Mesendoderm (in vitro differentiated cells): Measurements from ENCODE around the gene TBC1D1.

Source experiments
- DNase-seq: peaks from one replicate; pipeline ENCODE4 v3.0.0; 2013
- H2AK5ac ChIP-seq: 2 replicates; pipeline ENCODE4 v1.6.1; 2013; ENCODE audit warnings: low read length, inconsistent platforms
- H2BK120ac ChIP-seq: 2 replicates; pipeline ENCODE4 v1.6.1; 2013; ENCODE audit warnings: low read depth, mild to moderate bottlenecking, low read length, moderate library complexity, mixed read lengths
- H2BK15ac ChIP-seq: replicated peaks from 2 replicates; pipeline ENCODE4 v1.6.1; 2013; ENCODE audit warnings: low read depth, mild to moderate bottlenecking, moderate library complexity
- H2BK5ac ChIP-seq: 2 replicates; pipeline ENCODE4 v1.6.1; 2013; ENCODE audit warnings: low read length, inconsistent platforms
- H3K18ac ChIP-seq: 2 replicates; pipeline ENCODE4 v1.6.1; 2013; ENCODE audit warnings: mild to moderate bottlenecking, low read length, mixed read lengths
- H3K23ac ChIP-seq: one replicate; pipeline ENCODE4 v1.6.1; 2013; ENCODE audit warnings: low read length
- H3K27ac ChIP-seq: 2 replicates; pipeline ENCODE4 v1.5.1; 2013; ENCODE audit warnings: low read depth, mild to moderate bottlenecking, inconsistent platforms, low read length, moderate library complexity
- H3K27me3 ChIP-seq: 2 replicates; pipeline ENCODE4 v1.6.1; 2013; ENCODE audit warnings: low read length, control low read depth, mild to moderate bottlenecking, inconsistent platforms; ENCODE audit not compliant: insufficient read depth, poor library complexity
- H3K36me3 ChIP-seq: 2 replicates; pipeline ENCODE4 v1.6.1; 2013; ENCODE audit warnings: low read length, inconsistent platforms; ENCODE audit not compliant: control insufficient read depth, insufficient read depth
- H3K4ac ChIP-seq: one replicate; pipeline ENCODE4 v1.6.1; 2013; ENCODE audit warnings: low read depth, mild to moderate bottlenecking, low read length, moderate library complexity
- H3K4me1 ChIP-seq: 2 replicates; pipeline ENCODE4 v1.6.1; 2013; ENCODE audit warnings: low read depth, low read length, inconsistent platforms; ENCODE audit not compliant: control insufficient read depth
- H3K4me2 ChIP-seq: 2 replicates; pipeline ENCODE4 v1.6.1; 2013; ENCODE audit warnings: low read length
- H3K4me3 ChIP-seq: 2 replicates; pipeline ENCODE4 v1.5.1; 2013; ENCODE audit warnings: mild to moderate bottlenecking, low read length
- H3K56ac ChIP-seq: one replicate; pipeline ENCODE4 v1.6.1; 2013; ENCODE audit warnings: low read length
- H3K79me1 ChIP-seq: 2 replicates; pipeline ENCODE4 v1.6.1; 2013; ENCODE audit warnings: low read length, inconsistent platforms
- H3K79me2 ChIP-seq: 2 replicates; pipeline ENCODE4 v1.6.1; 2013; ENCODE audit warnings: mild to moderate bottlenecking, low read length; ENCODE audit not compliant: control insufficient read depth, insufficient read depth
- H3K9ac ChIP-seq: 2 replicates; pipeline ENCODE4 v1.6.1; 2013; ENCODE audit warnings: low read length, inconsistent platforms
- H4K5ac ChIP-seq: one replicate; pipeline ENCODE4 v1.6.1; 2013; ENCODE audit warnings: low read length
- H4K8ac ChIP-seq: one replicate; pipeline ENCODE4 v1.6.1; 2013; ENCODE audit warnings: low read depth, mild to moderate bottlenecking, control low read depth, low read length, moderate library complexity
- WGBS: extraction: QIAGEN DNeasy Blood & Tissue Kit; methylation state at CpG from one replicate; pipeline ENCODE4 v1.1.7; 2013; ENCODE audit warnings: low lambda C conversion rate, missing lambda C conversion rate; ENCODE audit not compliant: insufficient coverage; ENCODE audit errors: extremely low coverage; 5-methylcytosine and 5-hydroxymethylcytosine counted together

TBC1D1 gene

GRCh38 chr4:38082021-38082420 is 191.1 kb downstream of the TBC1D1 start:
- Histone ChIP-seq H3K27ac (no peak overlapping the region), H3K4me1 (peaks cover 3% of the 10 kb centered on the region), H3K27me3 (no peaks in the 10 kb centered on the region), H3K4ac (no peak overlapping the region), H3K9ac (no peak overlapping the region), H2BK15ac (no peak overlapping the region), H2BK120ac (no peak overlapping the region), H3K23ac (no peak overlapping the region), H2BK5ac (no peak overlapping the region), H4K8ac (no peak overlapping the region), H3K79me2 (no peaks in the 10 kb centered on the region), H4K5ac (no peak overlapping the region), H3K4me2 (no peak overlapping the region), H3K4me3 (no peak overlapping the region), H2AK5ac (no peak overlapping the region), H3K18ac (no peak overlapping the region), H3K79me1 (no peaks in the 10 kb centered on the region), H3K56ac (no peak overlapping the region), H3K36me3 (no peaks in the 10 kb centered on the region)
- WGBS: no CpG with 5 or more reads among the region's 6 CpGs
- no peak for DNase-seq

DNA sequence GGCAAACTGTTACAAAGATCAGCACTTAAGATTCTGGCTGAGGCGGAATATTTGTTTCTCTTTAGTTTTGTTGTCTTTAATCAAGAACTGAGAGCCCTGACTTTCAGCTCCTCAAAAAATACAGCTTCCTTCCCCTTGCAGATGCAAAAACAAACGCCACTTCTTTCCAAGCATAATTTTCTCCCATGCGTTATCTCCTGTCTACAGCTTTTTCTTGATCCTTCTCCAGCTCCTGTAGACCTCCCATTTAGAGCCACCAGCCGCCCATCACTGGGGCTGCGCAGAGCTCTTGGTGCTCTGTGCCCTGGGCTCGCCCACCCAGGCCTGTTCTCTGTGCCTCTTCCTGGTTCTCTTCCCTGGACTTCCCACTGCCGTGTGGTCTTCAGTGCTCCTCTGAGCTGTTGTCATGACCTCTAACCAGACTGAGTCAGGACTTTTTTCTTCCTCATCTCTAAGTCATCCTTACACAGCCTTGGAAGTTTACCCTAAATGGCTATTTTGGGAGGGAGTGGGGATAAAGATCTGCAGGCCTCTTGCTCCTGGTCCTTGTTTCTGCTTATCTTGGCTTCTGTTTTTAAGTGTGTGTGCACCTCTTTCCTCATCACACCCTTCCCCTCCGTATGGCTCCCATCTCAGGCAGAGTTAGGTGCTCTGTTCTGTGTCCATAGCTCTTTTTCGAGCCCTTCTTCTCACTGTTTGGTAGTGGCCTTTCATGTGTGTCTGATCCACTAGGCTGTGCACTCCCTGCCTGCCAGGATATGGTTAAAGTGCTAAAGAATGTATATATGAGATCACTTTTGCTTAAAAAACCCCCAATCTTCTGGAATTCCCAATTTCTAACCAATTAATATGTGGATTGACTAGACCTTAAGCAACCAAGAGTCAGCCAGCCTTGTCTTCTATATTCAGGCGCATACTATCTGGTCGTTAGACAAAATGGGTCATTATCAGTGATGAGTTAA is 191.8 kb downstream of the TBC1D1 start:
- H3K36me3 ChIP-seq: no peaks in the 10 kb centered on the region
- H3K4me2 ChIP-seq: no peak overlapping the region
- no peak overlapping the region for H4K8ac ChIP-seq
- no peak overlapping the region for H3K23ac ChIP-seq
- H2AK5ac ChIP-seq: no peak overlapping the region
- no peaks in the 10 kb centered on the region for H3K79me2 ChIP-seq
- H3K79me1 ChIP-seq: no peaks in the 10 kb centered on the region
- no peak overlapping the region for H3K9ac ChIP-seq
- no CpG with 5 or more reads among the region's 11 CpGs for WGBS
- peaks cover 3% of the 10 kb centered on the region for H3K4me1 ChIP-seq
- no peak overlapping the region for H3K4me3 ChIP-seq
- no peak overlapping the region for H3K27ac ChIP-seq
- no peak overlapping the region for H3K18ac ChIP-seq
- no peak overlapping the region for H4K5ac ChIP-seq
- no peak overlapping the region for H2BK15ac ChIP-seq
- H2BK120ac ChIP-seq: no peak overlapping the region
- no peak for DNase-seq
- no peak overlapping the region for H2BK5ac ChIP-seq
- no peak overlapping the region for H3K56ac ChIP-seq
- H3K27me3 ChIP-seq: no peaks in the 10 kb centered on the region
- no peak overlapping the region for H3K4ac ChIP-seq

GRCh38 chr4:38084877-38085711 is 194.2 kb downstream of the TBC1D1 start:
- Histone ChIP-seq H3K4me2 (no peak overlapping the region), H4K5ac (no peak overlapping the region), H3K36me3 (peaks cover 3% of the 10 kb centered on the region), H3K79me1 (no peaks in the 10 kb centered on the region), H3K4me3 (no peak overlapping the region), H2AK5ac (no peak overlapping the region), H3K23ac (no peak overlapping the region), H2BK120ac (no peak overlapping the region), H3K27ac (no peak overlapping the region), H3K27me3 (no peaks in the 10 kb centered on the region), H3K56ac (no peak overlapping the region), H3K18ac (no peak overlapping the region), H2BK5ac (no peak overlapping the region), H3K79me2 (no peaks in the 10 kb centered on the region), H2BK15ac (no peak overlapping the region), H3K4ac (no peak overlapping the region), H3K4me1 (peaks cover 3% of the 10 kb centered on the region), H3K9ac (no peak overlapping the region), H4K8ac (no peak overlapping the region)
- DNase-seq: no peak
- WGBS: no CpG with 5 or more reads among the region's 13 CpGs

DNA sequence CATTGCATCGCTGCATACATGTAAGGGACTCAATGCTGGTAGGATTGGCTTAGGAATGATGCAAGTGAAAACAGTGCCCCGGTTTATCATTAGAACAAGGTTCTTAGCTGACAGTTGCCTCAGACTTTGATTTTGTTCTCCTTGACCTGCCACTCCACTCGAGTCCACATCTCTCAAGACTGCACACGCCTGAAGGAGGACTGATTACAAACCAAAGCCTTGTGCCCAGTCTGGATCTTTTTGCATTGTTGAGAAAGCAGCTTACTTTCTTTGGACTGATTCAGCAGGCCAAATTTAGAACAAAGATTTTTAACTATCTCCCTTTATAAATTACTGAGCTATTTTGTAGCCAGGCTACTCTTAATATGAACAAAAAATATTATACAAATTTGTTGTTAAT is 194.9 kb downstream of the TBC1D1 start:
- Histone ChIP-seq H3K4me3 (no peak overlapping the region), H3K27me3 (no peaks in the 10 kb centered on the region), H3K4me2 (no peak overlapping the region), H2BK120ac (no peak overlapping the region), H4K5ac (no peak overlapping the region), H3K56ac (no peak overlapping the region), H3K18ac (no peak overlapping the region), H3K27ac (no peak overlapping the region), H3K23ac (no peak overlapping the region), H3K4ac (no peak overlapping the region), H3K36me3 (peaks cover 3% of the 10 kb centered on the region), H3K9ac (no peak overlapping the region), H2BK15ac (no peak overlapping the region), H3K4me1 (peaks cover 3% of the 10 kb centered on the region), H2BK5ac (no peak overlapping the region), H3K79me1 (no peaks in the 10 kb centered on the region), H4K8ac (no peak overlapping the region), H2AK5ac (no peak overlapping the region), H3K79me2 (no peaks in the 10 kb centered on the region)
- no peak for DNase-seq
- WGBS: no CpG with 5 or more reads among the region's 4 CpGs

DNA sequence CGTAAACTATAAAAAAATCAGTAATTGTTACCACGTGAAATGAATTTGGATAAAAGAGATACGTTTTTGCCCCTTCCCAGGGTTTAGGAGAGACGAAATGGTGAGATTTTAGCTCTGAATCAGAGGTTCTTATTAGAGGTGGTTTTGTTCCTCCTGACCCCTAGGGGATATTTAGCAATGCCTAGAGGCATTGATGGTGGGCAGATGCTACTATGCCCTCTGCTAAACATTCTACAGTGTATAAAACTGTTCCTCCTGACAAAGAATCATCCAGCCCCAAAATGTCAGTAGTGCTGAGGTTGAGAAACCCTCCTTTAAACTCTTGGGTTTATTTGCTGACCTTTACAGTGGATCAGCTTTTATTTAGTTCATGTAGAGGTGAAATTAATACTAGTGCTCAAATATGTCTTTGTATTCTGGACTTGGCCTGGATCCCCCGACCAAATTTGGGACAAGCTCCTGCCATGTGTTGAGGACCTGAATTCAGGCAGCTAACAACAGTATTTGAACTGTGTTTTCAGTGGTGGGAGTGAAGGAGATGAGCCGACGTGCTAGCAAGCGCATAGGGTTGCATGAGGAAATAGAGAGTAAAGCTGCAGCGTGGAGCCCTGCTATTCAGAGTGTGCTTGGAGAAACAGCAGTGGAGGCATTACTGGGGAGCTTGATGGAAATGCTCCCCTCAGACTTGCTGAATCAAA is 195.4 kb downstream of the TBC1D1 start:
- H3K36me3 ChIP-seq: peaks cover 3% of the 10 kb centered on the region
- peaks cover 3% of the 10 kb centered on the region for H3K4me1 ChIP-seq
- H3K4me2 ChIP-seq: no peak overlapping the region
- H3K56ac ChIP-seq: no peak overlapping the region
- H2AK5ac ChIP-seq: no peak overlapping the region
- H4K5ac ChIP-seq: no peak overlapping the region
- no peak overlapping the region for H2BK15ac ChIP-seq
- no peak overlapping the region for H3K23ac ChIP-seq
- no peak for DNase-seq
- H2BK120ac ChIP-seq: no peak overlapping the region
- H2BK5ac ChIP-seq: no peak overlapping the region
- no CpG with 5 or more reads among the region's 9 CpGs for WGBS
- no peak overlapping the region for H3K9ac ChIP-seq
- H3K4ac ChIP-seq: no peak overlapping the region
- no peak overlapping the region for H3K18ac ChIP-seq
- H3K27ac ChIP-seq: no peak overlapping the region
- H3K79me2 ChIP-seq: no peaks in the 10 kb centered on the region
- no peaks in the 10 kb centered on the region for H3K79me1 ChIP-seq
- no peaks in the 10 kb centered on the region for H3K27me3 ChIP-seq
- H4K8ac ChIP-seq: no peak overlapping the region
- H3K4me3 ChIP-seq: no peak overlapping the region
